Measurements from ENCODE around the gene SGK2.

- TF ChIP-seq, protein P1, sequence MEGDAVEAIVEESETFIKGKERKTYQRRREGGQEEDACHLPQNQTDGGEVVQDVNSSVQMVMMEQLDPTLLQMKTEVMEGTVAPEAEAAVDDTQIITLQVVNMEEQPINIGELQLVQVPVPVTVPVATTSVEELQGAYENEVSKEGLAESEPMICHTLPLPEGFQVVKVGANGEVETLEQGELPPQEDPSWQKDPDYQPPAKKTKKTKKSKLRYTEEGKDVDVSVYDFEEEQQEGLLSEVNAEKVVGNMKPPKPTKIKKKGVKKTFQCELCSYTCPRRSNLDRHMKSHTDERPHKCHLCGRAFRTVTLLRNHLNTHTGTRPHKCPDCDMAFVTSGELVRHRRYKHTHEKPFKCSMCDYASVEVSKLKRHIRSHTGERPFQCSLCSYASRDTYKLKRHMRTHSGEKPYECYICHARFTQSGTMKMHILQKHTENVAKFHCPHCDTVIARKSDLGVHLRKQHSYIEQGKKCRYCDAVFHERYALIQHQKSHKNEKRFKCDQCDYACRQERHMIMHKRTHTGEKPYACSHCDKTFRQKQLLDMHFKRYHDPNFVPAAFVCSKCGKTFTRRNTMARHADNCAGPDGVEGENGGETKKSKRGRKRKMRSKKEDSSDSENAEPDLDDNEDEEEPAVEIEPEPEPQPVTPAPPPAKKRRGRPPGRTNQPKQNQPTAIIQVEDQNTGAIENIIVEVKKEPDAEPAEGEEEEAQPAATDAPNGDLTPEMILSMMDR (IDR thresholded peaks at IDR 0.05), result no peak
- TF ChIP-seq SIN3A (IDR thresholded peaks at IDR 0.05; ENCODE audit: borderline replicate concordance, insufficient read depth, low read depth, low read length) (no peak), POLR2AphosphoS5 (IDR thresholded peaks at IDR 0.05; ENCODE audit: low read depth, low read length) (no peak)
These were observed 29.2 kb upstream of the SGK2 start for GRCh38 chr20:43529457-43530153.
